ENCODE measurements around the gene PRB3.
A peak's percentile ranks its signal among the peaks of the same experiment; 100 is the strongest.

The PRB3 gene

GRCh38 chr12:11269607-11270006 lies at the start of gene PRB3:
PRB3 (minus strand) TSS chr12:11269707; CDS start chr12:11269669, 38 bp downstream.
- DNase-seq (ENCODE audit: low spot score) = no peak

GRCh38 chr12:11310336-11310735 lies 40.8 kb upstream of the PRB3 start, which contains the start of gene PRB4:
PRB4 (minus strand) TSS chr12:11310436; CDS start chr12:11310398, 38 bp downstream.
- no peak for DNase-seq (ENCODE audit: low spot score)

- no peak for DNase-seq (ENCODE audit: low spot score)
Measured at GRCh38 chr12:11307143-11307542, 37.6 kb upstream of the PRB3 start.

DNA sequence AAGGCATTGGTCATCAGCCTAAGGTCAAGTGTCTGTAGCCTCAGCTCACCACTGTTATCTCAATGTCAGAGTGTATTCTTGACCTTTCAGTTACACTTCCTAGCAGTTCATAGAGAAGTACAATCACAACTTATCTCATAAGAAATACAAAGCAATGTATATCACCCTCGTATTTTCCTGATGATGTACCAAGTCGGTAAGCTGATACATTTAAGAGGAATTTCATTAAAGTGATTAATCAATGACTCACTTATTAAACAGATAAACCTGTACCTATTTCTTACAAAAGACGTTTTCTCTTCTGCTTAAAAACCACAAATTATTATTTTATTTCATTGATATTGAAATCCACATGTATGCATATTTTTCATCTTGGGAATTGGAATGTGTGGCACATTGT lies 3.9 kb upstream of the PRB3 start:
- DNase-seq (ENCODE audit: low spot score) = no peak

- no peak for DNase-seq (ENCODE audit: low spot score)
Measured at GRCh38 chr12:11264501-11264900, 5.0 kb downstream of the PRB3 start.

GRCh38 chr12:11246489-11246888 lies 23.0 kb downstream of the PRB3 start:
- DNase-seq (ENCODE audit: low spot score) = no peak

- no peak for DNase-seq (ENCODE audit: low spot score)
Measured at GRCh38 chr12:11242656-11243055, 26.9 kb downstream of the PRB3 start.

DNA sequence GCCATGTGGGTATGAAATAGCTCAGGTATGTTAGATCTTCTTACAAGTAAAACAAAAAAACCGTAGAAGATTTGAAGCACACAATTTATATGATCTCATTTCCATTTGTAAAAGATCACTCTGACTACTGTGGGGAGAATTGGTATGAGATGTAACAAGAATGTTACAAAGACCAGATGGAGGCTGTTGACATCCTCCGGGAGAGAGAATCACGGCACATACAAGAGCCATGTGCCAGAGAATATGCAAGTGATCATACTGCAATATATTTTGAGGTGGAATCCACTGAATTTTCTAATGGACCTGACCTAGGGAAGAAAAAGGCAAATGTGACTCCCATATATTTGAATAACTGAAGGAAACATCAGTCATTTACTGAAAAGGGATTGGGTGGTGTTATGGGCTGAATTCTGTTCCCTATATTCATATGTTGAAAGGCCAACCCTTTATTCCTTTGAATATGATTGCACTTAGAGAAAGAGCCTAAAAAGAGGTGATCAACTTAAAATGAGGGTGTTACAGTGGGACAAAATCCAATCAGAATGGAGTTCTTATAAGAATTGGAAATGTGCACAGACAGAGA lies 29.1 kb downstream of the PRB3 start:
- no peak for DNase-seq (ENCODE audit: low spot score)

GRCh38 chr12:11238275-11238674 lies 31.2 kb downstream of the PRB3 start:
- no peak for DNase-seq (ENCODE audit: low spot score)

GRCh38 chr12:11233532-11233931 lies 36.0 kb downstream of the PRB3 start:
- DNase-seq (ENCODE audit: low spot score) = no peak

- DNase-seq (ENCODE audit: low spot score) = peak; percentile 47
Measured at GRCh38 chr12:11228296-11228879, 41.1 kb downstream of the PRB3 start.

DNA sequence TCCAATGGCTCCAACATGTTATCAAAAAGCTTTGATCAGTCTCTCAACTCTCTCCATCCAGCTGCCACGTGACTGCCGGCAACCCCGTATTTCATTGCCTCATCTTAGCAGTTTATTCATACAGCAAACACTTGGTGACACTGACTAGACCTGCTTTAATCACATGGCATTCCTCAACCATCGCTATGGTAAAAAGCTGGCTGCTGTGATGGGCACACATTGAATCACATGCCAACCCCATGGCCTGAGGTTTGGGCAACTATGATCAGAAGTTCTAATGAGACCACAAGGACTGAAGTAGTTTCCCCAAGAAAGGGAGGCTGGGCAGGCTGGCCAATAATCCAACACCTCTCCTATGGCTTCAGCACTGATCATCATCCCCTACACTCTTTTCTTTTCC lies 42.1 kb downstream of the PRB3 start:
- no peak for DNase-seq (ENCODE audit: low spot score)

Data from LoVo (cell line).